Adrenal gland (tissue), 5 donors: ENCODE results near the gene BRPF1.

Experiments
- CTCF ChIP-seq, 6 experiments: fragments of 450-650 bp in 4 of 6; fragments of 200-600 bp in 2 of 6; sonication (generic) in 1 of 6; IDR thresholded peaks; 1 replicate in 5 of 6; 2 replicates in 1 of 6; pipeline versions ENCODE4 v1.5.1 to v1.8.0; 2016 to 2021; ENCODE audit warnings: antibody characterized with exemption in 6 of 6, mild to moderate bottlenecking in 2 of 6, moderate library complexity in 1 of 6
- POLR2A ChIP-seq, 2 donors: fragments of 450-650 bp; IDR thresholded peaks; one replicate each; pipeline ENCODE4 v1.6.1; 2017; ENCODE audit warnings: antibody characterized with exemption in 2 of 2, mild to moderate bottlenecking in 2 of 2, moderate library complexity in 1 of 2
- donor health status: DM: no; HTN: no; CAD: no.

GRCh38 chr3:9700536-9700935, 31.0 kb upstream of the BRPF1 start:
- no peak for TF ChIP-seq POLR2A (IDR thresholded peaks at IDR 0.05)
- TF ChIP-seq CTCF (IDR thresholded peaks at IDR 0.05): no peak
